HG03571 (cell line): ENCODE measurements around the gene NDUFS1.
A peak's percentile ranks its signal among the peaks of the same experiment; 100 is the strongest.
"Not testable (repeated sequence)": the region's sequence is repeated elsewhere in the genome, so short reads cannot be mapped to it uniquely, and the experiment has no call there.

ENCODE experiments used
- ATAC-seq: cut with Tn5 transposase; IDR thresholded peaks from one replicate; pipeline ENCODE4 v1.9.1; 2021; ENCODE audit not compliant: unreplicated experiment

The NDUFS1 gene

DNA sequence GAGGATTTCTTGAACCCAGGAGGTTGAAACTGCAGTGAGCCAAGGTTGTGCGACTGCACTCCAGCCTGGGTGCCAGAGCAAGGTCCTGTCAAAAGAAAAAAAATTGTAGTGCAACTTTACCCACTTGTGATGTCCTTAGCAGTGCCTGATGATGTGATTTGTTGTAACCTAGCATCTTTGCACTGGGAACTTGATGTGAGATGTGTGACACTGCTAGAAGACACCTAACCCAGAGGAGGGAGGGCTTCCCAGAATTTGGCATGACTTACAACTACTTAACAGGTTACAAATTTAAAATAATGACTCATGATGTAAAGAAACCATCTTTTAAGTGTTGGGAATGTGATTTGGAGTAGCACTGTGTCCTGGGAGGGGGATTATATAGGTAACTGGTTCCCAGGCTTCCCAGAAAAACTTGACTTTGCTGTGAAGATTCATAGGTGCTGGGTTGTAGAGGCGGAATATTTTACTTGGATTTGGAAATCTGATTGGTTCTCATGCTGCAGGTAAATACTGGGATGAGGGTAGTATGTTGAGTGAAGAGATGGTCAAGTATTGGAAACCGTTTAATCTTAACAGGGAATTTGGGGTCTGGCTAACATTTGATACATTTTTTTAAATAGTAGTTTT lies 4.1 kb upstream of the NDUFS1 start:
- no peak for ATAC-seq

DNA sequence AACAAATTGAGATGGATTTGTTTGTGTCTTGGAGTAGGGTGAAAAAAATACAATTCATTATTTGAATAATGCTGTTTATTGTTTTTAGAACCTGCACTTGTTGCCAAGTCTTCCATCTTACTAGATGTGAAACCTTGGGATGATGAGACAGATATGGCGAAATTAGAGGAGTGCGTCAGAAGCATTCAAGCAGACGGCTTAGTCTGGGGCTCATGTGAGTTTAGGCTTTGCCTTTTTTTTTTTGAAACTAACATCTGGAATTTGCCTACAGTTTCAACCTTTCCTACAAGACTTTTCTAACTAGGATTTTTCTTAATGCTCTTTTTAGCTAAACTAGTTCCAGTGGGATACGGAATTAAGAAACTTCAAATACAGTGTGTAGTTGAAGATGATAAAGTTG lies 3.2 kb upstream of the NDUFS1 start:
- ATAC-seq: not testable (repeated sequence)

DNA sequence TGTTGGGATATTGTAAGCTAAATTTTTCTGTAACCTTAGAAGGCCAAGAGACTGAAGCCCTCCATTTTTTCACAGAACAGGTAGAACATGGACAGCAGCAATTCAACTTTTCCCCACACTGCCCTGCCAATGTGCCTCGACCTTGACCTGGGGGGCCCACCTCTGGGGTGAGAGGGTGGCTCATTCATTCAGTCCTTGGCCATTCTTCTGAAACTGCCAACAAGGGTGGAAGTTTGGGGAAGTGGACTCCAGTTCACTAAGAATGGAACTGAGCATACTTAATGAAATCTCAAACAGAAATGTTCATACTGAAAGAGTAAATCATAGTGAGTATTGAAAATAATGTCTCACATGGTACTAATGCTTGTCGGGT lies 1.5 kb upstream of the NDUFS1 start:
- no peak for ATAC-seq

DNA sequence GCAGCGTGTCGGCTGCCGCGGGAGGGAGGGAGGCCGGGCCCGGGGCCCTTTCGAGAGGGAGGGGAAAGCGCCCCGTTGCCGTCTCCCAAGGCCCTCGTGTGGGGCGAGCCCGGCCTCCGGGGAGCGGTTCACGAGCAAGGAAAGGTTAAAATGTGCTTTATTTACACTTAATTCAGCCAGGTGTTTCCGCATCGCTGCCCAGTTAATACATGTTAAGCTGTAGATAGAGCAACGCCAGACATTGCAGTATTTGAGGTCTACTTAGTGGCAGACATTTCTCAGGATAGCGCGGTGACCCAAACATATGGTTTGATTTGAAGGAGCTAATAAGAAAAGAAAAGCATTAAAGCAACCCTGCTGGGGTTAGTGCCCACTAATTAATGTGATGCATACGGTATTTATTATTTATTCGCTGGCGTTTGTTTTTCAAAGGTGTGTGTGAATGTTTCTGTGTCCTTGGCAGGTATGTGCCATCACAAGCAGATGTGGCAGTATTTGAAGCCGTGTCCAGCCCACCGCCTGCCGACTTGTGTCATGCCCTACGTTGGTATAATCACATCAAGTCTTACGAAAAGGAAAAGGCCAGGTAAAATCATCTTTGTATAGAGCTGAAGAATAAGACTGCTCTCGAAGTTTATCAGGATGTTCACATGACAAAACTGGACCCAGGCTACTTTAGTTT lies 1.0 kb upstream of the NDUFS1 start:
- ATAC-seq: peak; percentile 43

DNA sequence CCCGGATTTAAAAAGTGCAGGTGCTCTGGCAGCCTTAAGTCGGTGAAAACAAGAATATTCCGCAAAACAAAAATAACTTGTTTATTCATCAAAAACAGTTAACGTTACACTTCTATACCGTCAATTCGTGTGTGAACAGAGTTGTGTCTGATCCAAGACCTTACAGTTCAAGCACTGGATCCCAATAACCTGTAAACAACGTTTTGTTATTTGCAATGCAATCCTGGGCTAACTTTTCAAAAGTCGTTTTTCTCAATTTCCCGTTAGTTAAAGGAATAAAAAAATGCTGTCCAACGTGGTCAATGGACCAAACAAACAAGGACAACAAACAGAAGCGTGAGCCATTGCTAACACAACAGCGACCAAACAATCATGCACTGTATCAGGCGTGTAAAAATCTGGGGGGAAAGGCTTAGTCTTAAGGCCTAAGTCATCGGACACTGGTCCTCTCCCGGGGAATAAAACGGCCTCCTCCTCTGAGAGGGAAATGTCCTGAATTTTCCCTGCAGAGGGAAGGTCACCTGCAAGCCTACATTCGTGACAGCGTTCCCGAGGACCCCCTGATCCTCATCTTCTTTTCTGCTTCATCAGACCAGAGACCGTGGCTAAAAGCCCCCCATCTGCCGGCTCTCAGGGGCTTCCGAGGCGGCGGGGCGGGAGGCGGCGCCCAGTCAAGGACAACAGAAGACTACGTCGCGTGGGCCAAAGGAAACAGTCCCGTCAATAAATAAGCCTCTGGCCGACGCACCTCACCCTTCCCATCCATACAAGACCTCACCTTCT lies 490 bp downstream of the NDUFS1 start:
- peak; percentile 11 for ATAC-seq

DNA sequence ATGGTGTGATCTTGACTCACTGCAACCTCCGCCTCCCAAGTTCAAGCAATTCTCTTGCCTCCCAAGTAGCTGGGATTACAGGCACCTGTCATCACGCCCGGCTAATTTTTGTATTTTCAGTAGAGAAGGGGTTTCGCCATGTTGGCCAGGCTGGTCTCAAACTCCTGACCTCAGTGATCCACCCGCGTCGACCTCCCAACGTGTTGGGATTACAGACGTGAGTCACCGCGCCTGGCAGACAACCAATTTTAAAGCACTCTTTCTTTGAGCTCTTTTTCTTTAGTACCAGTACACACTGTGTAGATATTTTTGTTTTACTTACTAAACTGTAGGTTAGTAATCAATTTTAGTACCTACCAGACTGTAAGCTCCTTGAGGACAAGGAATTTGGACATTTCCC lies 2.2 kb downstream of the NDUFS1 start:
- ATAC-seq: not testable (repeated sequence)

DNA sequence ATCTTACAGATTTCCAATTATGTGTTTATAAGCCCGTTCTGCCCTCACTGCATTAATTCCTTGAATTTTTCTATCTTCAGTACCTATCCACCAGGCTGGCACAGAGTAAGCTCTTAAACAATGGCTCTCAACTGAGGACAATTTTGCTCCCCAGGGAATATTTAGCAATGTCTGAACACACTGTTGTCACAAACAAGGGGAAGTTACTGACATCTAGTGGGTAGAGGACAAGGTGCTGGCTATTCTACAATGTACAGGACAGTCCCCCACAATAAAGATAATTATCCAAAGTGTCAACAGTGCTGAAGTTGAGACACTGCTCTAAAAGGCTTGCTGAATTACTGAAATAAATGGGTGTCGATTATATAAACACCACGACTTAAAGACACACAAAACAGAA lies 5.0 kb downstream of the NDUFS1 start:
- no peak for ATAC-seq

DNA sequence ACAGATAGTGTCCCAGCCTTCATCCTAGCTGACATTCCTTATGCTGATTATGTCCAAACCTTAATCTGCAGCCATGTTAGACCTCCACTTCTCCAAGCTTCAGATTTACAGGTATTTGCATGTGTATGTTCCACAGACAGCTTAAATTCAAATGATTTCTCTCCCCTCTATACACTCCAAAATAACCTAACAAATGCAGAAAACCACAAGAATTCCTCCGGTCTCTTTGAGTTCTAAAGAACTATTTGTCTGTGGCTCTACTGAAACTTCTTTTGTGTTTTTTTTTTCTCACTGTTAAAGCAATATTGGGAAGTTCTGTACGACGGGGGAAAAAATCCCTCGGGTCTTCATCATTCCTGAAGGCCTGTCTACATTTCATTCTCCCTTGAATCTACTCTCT lies 8.6 kb downstream of the NDUFS1 start:
- ATAC-seq: no peak

DNA sequence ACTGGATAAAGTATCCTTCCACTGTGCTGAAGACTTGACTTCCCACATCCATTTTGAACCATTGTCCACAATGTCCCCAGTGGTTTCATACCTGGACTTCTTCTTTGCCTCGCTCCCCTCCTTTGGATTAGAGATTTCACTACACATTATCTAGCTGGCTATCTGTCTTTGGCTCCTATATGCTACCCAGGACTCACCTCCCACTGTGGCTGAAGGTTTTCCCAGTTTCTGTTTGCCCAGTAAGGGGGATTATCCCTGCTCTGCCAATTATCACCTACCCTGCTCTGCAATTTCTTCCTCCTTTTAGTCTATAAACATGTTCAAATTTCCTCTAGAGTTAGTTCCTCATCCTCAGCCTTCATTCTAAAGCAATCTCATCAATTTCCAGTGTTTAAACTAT lies 9.1 kb downstream of the NDUFS1 start:
- ATAC-seq: no peak

DNA sequence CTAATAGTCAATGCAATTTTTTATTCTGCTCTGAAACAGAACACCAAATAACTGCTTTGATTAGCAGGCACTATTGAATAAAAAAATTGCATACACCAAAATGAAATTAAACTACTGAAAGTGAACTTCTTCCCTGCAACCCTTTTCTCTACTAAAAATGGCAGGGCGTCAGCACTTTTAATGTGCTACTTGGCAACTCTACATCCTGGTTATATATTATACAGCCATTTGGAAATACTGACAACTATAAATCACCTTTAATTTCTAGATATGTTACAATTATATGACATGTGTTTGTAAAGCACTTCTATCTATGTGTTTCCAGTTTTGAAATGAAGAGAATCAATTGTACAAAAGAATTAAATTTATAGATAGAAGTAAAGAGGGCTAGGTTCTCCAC lies 9.9 kb downstream of the NDUFS1 start:
- no peak for ATAC-seq

DNA sequence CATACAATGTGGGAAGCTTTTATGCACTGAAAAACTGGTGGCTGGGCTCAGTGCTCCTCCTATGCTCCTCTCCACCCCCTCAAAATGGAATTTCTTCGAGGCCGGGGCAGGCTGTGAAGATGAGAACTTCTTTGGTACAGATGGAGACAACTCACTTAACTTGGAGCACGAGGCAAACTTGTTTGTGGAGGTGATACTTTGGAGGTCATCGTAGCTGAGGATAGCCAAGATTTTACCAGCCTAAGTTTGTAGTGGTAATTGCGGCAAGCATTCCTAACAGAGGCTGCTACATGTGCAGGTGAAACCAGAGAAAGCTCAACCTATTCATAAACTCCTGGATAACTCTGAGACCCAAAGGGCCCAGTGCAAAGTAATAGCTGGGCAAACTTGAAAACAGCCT lies 13.6 kb downstream of the NDUFS1 start:
- no peak for ATAC-seq

DNA sequence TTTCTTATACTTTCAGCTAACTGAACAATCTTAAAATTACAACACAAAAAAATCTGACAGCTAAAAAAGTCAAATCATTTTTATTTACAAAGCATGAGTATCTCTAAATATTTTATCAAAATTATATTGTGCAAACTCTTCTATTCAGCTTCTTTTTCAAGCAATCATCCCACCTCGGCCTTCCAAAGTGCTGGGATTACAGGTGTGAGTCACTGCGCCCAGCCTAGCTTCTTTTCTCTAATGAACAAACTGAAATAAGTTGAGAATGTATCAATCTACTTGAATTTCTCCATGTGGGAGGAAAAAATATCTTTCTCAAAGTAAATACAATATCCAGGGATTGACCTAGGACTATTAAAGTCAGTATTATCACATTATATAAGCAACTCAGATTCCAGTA lies 14.9 kb downstream of the NDUFS1 start:
- ATAC-seq: no peak

DNA sequence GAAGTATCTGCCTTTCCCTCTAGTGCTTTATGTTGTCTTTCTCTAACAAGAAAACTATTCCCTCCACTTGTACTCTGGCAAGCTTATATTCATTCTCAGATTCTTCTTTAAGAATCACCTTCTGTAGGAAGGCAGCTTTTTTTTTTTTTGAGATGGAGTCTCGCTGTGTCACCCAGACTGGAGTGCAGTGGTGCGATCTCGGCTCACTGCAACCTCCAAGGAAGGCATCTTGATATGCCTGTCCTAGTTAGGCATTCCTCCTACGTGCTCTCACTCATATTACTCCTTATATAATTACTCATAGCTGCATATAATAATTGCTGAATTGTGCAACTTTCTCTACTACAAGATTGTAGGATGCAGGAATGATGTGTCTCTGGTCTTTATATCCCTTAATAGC lies 15.8 kb downstream of the NDUFS1 start:
- no peak for ATAC-seq

DNA sequence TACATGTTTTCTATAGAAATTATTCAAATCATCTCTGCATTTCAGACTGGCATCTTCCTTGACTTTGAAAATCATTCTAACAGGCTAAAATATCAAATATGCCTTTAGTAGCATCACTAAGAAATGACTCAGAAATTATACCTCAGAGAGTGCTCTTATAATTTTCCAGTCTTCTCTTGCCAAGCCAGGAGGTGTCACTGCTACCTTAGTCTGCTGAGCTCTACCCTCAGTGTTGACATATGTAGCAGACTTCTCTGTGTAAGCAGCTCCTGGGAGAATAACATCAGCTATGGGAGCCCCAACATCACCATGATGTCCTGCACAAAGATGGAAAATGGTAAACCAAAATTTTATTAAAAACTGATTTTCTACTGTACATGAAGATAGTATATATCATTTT lies 31.6 kb downstream of the NDUFS1 start:
- no peak for ATAC-seq

DNA sequence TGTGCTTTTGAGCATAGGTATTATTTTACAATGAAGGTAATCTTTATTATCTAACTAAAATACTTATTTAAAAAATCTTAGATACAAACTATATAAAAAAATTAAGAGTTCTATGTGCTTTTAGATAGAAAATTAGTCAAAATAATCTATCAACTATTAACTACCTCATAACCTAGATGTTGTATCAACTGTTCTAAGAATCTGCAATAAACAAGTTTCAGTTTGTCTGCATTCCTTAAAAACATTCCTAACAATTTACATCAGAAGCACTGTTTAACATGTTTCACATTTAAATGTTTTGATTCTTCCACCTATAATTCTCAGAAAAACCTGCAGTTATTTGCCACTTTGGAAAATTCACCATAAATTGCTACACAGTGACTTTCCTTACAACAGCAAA lies 33.3 kb downstream of the NDUFS1 start:
- no peak for ATAC-seq

DNA sequence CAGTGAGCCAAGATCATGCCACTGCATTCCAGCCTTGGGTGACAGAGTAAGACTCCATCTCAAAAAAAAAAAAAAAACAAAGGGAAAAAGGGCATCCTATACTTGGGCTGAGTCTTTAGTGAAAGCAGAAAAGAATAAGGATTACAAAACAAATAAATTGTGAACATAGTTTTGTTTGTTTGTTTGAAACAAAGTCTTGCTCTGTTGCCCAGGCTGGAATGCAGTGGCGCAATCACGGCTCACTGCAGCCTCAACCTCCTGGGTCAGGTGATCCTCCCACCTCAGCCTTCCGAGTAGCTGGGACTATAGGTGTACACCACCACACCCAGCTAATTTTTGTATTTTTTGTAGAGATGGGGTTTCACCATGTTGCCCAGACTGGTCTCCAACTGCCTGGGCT lies 36.7 kb downstream of the NDUFS1 start:
- ATAC-seq: not testable (repeated sequence)

DNA sequence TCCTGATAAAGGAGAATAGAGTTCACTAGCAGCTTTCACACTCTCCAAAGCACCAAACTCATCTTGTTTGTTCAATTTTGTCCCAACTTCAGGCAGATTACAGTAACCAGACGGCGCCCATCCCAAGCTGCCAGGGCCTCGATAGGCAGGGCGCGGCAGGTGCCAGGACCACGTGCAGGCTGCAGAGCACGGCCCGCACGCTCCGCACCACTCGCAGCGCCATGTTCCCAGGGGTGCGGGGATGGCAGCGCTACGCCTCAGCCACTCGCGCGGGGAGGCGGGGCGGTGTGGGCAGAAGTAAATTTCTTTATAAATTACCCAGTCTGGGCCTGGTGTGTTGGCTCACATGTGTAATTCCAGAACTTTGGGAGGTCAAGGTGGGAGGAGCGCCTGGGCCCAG lies 43.0 kb downstream of the NDUFS1 start:
- ATAC-seq: no peak

DNA sequence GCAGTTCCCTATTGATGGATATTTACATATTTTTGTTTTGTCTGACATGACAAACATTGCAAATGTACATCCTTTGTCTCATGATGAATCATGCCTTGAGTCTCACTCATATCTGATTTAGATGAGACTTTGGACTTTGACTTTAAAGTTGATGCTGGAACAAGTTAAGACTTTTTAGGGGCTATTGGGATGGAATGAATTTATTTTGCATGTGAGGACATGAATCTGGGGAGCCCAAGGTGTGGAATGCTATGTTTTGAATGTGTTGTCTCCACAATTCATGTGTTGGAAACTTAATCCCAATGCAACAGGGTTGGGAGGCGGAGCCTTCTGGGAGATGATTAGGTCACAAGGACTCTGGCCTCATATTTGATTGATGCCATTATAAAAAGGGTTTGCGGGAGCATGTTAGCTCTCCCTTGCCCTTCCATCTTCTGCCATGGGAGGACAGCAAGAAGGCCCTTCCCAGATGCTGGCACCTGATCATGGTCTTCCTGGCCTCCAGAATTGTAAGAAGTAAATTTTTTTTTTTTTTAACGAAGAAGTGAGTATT lies 44.1 kb downstream of the NDUFS1 start:
- ATAC-seq: no peak

DNA sequence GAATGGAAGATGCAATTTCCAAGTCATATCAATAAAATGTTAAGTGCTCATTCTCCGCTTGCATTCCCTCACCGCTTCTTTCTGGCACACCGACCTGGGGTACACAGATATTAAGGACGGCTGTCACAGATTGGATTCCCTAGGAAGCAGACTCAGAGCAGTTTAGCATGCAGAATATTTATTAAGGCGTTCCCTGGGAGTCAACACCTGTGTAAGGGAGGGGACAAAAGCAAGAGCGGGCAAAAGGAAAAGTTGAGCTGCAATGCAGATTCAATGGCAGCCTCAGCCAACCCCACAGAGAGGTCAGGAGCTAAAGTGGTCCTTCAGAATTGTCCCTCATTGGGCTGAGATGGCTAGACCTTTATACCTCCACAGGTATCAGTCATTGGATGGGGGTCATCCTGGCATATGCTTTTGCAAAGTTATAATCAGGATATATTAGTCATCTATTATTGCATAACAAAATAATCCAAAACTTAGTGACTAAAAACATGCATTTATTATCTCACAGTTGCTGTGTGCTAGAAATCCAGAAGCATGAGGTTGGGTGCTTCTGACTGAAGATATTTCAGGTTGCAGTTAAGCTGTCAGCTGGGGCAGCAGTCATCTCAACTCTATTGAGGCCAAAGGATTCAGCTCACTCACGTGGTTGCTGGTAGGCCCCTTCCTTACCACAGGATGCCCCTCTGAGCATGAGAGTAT lies 46.2 kb downstream of the NDUFS1 start:
- ATAC-seq: no peak

DNA sequence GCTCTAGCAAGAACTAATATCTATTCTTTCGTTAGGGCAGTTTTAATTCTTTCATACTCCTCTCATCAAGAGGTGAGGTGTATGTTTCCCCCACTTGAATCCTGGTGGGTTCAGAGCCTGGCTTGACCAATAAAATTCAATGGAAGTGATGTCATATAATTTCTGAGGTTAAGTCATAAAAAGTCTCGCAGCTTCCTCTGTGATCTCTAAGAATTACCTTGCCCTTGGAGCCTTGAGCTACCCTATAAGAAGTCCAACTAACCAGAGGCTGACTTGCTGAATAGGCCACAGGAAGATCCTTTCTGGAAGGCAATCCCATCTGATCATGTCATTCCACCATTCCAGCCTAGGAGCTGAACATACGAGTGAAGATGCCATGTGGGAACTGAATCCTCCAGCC lies 47.1 kb downstream of the NDUFS1 start:
- ATAC-seq: no peak

DNA sequence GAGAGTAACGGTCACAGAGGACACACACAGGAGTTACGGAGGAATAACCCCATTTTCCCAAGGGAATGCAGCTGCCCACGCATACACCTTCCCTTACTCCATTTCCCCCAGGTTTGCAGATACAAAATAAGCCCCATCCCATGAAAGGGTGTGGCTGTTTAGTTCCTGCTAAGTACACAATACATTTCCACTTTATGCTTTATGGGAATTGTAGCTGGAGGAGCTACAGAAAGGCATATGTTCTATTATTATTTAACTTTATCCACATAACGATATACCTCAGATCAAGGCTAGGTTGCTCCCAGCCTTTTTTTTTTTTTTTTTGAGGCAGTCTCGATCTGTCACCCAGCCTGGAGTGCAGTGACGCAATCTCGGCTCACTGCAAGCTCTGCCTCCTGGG lies 50.5 kb downstream of the NDUFS1 start:
- ATAC-seq: no peak
